NCI-H2171 treated with DMSO at 0.1 percent for 48 hours (cell line): ENCODE measurements around the gene TRAM1L1.

Experiments used
- DNase-seq: peaks from one replicate; lab custom pipeline; 2025; lab: John Stamatoyannopoulos, UW

The TRAM1L1 gene

GRCh38 chr4:117084866-117085701 is at the start of gene TRAM1L1:
Gene TRAM1L1 (minus strand): TSS chr4:117085576. CDS start chr4:117085393, 183 bp downstream.
- peak; percentile 57 for DNase-seq

- no peak for DNase-seq
Observed at GRCh38 chr4:117134386-117134785, 49.0 kb upstream of the TRAM1L1 start.

- DNase-seq = no peak
Observed at GRCh38 chr4:117096886-117097285, 11.5 kb upstream of the TRAM1L1 start.

- no peak for DNase-seq
Observed at GRCh38 chr4:117096462-117096861, 11.1 kb upstream of the TRAM1L1 start.

- DNase-seq = no peak
Observed at GRCh38 chr4:117093571-117093970, 8.2 kb upstream of the TRAM1L1 start.

GRCh38 chr4:117077760-117078159 is 7.6 kb downstream of the TRAM1L1 start:
- DNase-seq = no peak

- no peak for DNase-seq
Observed at GRCh38 chr4:117068120-117068519, 17.3 kb downstream of the TRAM1L1 start.

GRCh38 chr4:117063961-117064696 is 21.2 kb downstream of the TRAM1L1 start:
- no peak for DNase-seq

GRCh38 chr4:117042962-117043361 is 42.4 kb downstream of the TRAM1L1 start:
- DNase-seq = no peak
